ENCODE data around the gene VIL1.

- TF ChIP-seq ZSCAN23 (tag by site-specific recombination; IDR thresholded peaks at IDR 0.05) (no peak), ZNF629 (tag by site-specific recombination; IDR thresholded peaks at IDR 0.05) (no peak), ZNF513 (tag by site-specific recombination; IDR thresholded peaks at IDR 0.05) (no peak), ZNF169 (tag by site-specific recombination; IDR thresholded peaks at IDR 0.05) (no peak), BCL11A (tag by site-specific recombination; IDR thresholded peaks at IDR 0.05; ENCODE audit: low read depth) (no peak), ZNF660 (tag by site-specific recombination; IDR thresholded peaks at IDR 0.05) (no peak), ZNF248 (tag by site-specific recombination; IDR thresholded peaks at IDR 0.05) (no peak), ZNF274 (IDR thresholded peaks at IDR 0.05; ENCODE audit: low read length) (no peak), ZNF274 (tag by site-specific recombination; IDR thresholded peaks at IDR 0.05; ENCODE audit: borderline replicate concordance) (no peak), ZNF24 (tag by site-specific recombination; IDR thresholded peaks at IDR 0.05) (no peak), ZNF549 (tag by site-specific recombination; IDR thresholded peaks at IDR 0.05) (no peak), CTCF (tag by site-specific recombination; IDR thresholded peaks at IDR 0.05) (no peak), ZNF600 (tag by site-specific recombination; IDR thresholded peaks at IDR 0.05) (no peak)
These were observed 11.8 kb downstream of the VIL1 start for GRCh38 chr2:218430721-218431120.
